GM21515 (cell line): ENCODE data around the gene PRSS58.

Source experiments
- ATAC-seq: cut with Tn5 transposase; IDR thresholded peaks from one replicate; pipeline ENCODE4 v1.9.1; 2021; ENCODE audit not compliant: unreplicated experiment

Gene PRSS58

GRCh38 chr7:142257958-142258357, at the start of gene PRSS58:
TSS of gene PRSS58 (minus strand) at chr7:142258058. CDS start at chr7:142257707, 351 bp downstream.
- no peak for ATAC-seq

- ATAC-seq, result no peak
Measured at GRCh38 chr7:142307246-142307900, 49.5 kb upstream of the PRSS58 start.

- peak; percentile 55 for ATAC-seq
Measured at GRCh38 chr7:142303650-142304049, 45.8 kb upstream of the PRSS58 start.

- ATAC-seq, result peak; percentile 63
Measured at GRCh38 chr7:142301923-142302550, 44.2 kb upstream of the PRSS58 start.

GRCh38 chr7:142301299-142301698, 43.4 kb upstream of the PRSS58 start:
- no peak for ATAC-seq

- no peak for ATAC-seq
Measured at GRCh38 chr7:142300689-142301088, 42.8 kb upstream of the PRSS58 start.

- ATAC-seq, result no peak
Measured at GRCh38 chr7:142299237-142299781, 41.5 kb upstream of the PRSS58 start.

- no peak for ATAC-seq
Measured at GRCh38 chr7:142298627-142299026, 40.8 kb upstream of the PRSS58 start.

GRCh38 chr7:142298009-142298408, 40.2 kb upstream of the PRSS58 start:
- no peak for ATAC-seq

- ATAC-seq, result no peak
Measured at GRCh38 chr7:142280263-142280662, 22.4 kb upstream of the PRSS58 start.

GRCh38 chr7:142279601-142280000, 21.7 kb upstream of the PRSS58 start:
- no peak for ATAC-seq

- no peak for ATAC-seq
Measured at GRCh38 chr7:142275028-142275427, 17.2 kb upstream of the PRSS58 start.

GRCh38 chr7:142272841-142273240, 15.0 kb upstream of the PRSS58 start:
- no peak for ATAC-seq

- no peak for ATAC-seq
Measured at GRCh38 chr7:142263598-142264380, 5.9 kb upstream of the PRSS58 start.

GRCh38 chr7:142250705-142251104, 7.2 kb downstream of the PRSS58 start:
- no peak for ATAC-seq

- no peak for ATAC-seq
Measured at GRCh38 chr7:142249918-142250317, 7.9 kb downstream of the PRSS58 start.

GRCh38 chr7:142248166-142249160, 9.4 kb downstream of the PRSS58 start:
- no peak for ATAC-seq

GRCh38 chr7:142243823-142244222, 14.0 kb downstream of the PRSS58 start:
- ATAC-seq, result no peak

GRCh38 chr7:142240546-142240945, 17.3 kb downstream of the PRSS58 start:
- no peak for ATAC-seq

GRCh38 chr7:142231716-142232115, 26.1 kb downstream of the PRSS58 start:
- ATAC-seq, result no peak
